HG03378 (cell line): Measurements from ENCODE around the gene IFTAP.
A peak's percentile ranks its signal among the peaks of the same experiment; 100 is the strongest.
"Not testable (repeated sequence)": the region's sequence is repeated elsewhere in the genome, so short reads cannot be mapped to it uniquely, and the experiment has no call there.

ENCODE experiments used
- ATAC-seq: cut with Tn5 transposase; IDR thresholded peaks from one replicate; pipeline ENCODE4 v1.9.1; 2021; ENCODE audit warnings: mild to moderate bottlenecking, moderate library complexity; ENCODE audit not compliant: unreplicated experiment

Gene IFTAP, protein sequence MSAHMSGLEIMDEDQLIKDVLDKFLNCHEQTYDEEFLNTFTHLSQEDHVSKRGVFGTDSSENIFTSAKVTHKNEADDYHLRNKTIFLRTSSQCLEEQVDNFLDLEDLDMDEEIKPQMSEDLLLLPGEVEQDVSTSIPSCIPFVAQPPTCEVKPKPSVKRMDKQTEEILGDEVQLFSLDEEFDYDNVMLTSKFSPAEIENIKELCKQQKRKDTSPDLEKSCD

DNA sequence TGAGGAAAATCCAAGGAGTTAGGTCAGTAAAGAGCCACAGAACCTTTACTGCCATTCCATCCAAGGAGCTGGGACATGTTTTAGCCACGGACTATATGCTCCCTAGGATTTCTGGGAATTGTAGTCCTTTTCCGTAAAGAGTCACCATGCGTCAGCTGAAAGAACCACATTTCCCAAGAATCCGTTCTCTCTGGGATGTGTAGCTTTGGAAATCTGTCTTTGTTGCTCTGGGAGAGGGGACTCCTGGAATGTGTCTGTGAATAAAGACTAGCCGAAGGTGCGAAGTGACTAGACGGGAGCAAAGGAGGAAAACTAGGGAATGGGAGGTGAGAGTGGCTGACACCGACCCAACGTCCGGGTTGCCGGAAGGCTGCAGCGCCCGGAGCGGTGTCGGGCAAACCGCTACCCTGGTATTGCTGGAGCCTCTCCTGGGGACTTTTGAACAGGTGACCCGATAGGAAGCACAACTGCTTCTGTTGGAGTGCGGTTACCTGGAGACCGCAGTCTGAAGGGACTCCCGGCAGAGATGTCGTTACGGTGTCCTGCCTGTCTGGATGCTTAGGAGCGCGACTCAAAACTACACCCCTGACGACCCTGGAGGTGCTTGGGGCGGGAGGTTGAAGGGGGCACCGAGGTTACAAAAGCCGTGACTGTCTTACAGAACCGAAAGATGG lies at the start of gene IFTAP:
Gene IFTAP, plus strand, starts transcription at position 187 of the 674 bp plus-strand sequence. CDS start 15,602 bp downstream, outside the sequence.
- peak; percentile 79 for ATAC-seq

DNA sequence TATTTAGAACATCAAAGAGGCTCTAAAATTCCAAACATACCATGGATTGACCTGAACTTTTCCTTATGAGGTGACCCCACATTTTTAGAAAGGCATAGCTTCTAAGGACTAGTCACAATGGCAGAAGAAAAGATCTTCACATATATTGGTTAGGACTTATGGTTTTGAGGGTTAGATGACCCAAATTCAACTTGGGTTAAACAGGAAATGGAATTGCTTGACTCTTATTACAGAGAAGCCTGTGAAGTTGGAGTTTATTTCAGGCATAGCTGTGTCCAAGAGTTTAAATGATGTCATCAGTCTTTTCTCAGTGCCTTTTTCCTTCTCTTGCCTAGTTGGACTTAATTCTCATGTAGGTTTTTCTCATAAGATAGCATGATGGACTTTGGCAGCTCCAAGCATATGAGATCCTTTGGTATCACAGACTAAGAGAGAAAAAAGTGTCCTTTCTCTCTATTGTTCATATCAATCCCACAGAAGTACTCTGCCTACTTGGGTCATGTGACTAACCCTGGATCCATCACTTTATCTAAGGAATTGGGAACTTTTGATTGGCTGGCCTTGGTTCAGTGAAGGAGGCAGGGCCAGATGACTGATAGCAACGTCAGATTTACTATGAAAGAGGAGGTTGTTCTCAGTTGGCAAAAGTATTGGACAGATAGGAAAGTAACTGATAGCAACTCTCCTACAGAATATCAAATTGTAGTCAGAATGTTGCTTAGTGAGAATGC lies 43.8 kb upstream of the IFTAP start:
- ATAC-seq: no peak

DNA sequence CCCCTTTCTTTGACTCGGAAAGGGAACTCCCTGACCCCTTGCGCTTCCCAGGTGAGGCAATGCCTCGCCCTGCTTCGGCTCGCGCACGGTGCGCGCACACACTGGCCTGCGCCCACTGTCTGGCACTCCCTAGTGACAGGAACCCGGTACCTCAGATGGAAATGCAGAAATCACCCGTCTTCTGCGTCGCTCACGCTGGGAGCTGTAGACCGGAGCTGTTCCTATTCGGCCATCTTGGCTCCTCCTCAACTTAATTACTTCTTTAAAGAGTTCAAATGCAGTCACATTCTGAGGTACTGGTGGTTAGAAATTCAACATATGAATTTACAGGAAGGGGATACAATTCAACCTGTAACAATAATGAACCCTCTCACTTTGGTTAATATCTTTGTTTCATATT lies 36.9 kb upstream of the IFTAP start:
- not testable (repeated sequence) for ATAC-seq

DNA sequence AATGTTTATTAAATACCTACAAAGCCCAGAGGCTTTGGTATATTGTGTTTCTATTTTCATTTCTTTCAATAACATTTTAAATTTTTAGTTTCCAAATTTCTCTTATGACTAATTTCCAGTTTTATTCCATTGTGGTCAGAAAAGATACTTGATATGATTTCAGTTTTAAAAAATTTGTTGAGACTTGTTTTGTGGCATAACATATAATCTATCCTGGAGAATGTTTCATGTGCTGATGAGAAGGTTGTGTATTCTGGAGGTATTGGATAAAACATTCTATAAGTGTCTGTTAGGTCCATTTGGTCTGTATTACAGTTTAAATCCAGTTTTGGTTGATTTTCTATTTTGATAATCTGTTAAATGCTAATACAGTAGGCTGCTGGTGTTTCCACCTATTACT lies 36.3 kb upstream of the IFTAP start:
- no peak for ATAC-seq

DNA sequence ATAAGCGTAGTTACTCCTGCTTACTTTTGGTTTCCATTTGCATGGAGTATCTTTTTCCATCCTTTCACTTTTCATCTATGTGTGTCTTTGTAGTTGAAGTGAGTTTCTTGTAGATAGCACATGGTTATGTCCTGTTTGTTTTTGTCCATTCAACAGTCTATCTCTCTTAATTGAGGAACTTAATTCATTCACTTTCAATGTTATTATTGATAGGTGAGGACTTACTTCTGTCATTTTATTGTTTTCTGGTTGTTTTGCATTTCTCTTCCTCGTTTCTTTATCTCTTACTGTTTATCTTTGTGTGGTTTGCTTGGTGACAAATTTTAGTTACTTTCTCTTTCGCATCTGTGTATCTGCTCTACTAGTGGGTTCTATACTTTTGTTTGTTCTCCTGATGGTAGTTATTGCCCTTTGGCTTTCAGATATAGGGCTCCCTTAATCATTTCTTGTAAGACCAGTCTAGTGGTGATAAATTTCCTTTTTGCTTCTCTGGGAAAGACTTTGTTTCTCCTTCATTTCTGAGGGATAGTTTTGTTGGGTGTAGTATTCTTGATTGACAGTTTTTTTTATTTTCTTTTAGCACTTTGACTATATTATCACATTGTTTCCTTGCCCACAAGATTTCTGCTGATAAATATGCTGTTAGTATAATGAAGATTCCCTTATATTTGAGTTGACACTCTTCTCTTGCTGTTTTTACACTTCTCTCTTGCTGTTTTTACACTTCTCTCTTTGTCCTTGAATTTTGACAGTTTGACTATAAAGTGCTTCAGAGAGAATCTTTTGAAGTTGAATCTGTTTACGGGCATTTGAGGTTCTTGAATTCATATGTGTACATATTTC lies 35.5 kb upstream of the IFTAP start:
- ATAC-seq: peak; percentile 97

DNA sequence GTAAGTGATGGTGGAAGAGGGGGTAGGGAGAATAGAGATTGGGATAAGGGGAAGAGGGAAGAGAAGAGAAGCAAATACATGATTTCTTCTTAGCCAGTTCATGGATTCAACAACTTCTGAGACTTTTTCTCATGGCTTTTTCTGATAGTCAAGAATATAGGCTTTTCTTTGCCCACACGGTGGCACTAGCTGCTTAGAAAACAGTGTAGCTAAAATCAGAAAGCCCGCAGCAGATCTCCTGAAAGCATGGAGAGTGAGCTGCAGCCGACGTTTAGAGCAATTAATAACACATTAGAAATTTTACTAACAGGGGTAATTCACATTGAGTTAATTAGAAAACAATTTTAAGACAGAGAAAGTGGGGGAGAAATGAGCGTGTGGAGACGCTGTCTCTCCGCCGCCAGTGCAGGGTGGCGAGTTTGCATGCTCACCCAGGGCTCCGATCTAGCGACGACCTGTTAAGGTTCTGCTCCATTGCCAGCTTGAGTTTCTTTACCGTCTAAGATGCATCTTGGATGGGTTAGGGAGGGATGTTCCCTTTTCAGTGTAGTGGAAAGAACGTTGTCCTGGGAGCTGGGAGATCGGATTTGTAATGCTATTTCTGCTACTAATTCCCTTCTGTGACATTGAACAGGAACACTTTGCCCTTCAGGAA lies 29.8 kb upstream of the IFTAP start:
- peak; percentile 69 for ATAC-seq

DNA sequence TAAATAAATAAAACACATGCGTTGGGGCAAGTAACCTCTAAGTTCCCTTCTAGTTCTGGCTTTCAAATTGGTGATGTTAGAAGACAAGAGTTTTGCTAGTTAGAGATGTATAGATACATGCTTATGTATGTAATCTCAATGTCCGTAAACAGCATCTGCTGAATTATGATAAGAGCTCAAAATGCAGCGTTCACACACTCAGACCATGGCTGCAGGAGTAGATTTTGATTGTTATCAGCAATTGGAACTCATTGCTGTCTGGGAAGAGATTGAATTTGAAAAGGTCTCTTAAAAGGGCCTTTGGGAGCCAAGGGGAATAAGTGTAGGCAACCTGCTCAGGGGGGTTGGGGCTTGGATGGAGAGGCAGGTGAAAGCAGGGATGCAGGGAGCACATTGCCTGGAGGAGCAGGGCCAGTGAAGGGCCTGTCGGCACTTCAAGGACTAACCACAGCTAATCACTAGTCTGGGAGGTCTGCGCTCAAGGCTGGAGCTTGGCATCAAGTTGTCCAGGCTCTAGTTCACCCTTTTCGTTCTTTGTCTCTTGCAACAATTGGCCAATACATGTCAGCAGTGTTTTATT lies 29.2 kb upstream of the IFTAP start:
- no peak for ATAC-seq

DNA sequence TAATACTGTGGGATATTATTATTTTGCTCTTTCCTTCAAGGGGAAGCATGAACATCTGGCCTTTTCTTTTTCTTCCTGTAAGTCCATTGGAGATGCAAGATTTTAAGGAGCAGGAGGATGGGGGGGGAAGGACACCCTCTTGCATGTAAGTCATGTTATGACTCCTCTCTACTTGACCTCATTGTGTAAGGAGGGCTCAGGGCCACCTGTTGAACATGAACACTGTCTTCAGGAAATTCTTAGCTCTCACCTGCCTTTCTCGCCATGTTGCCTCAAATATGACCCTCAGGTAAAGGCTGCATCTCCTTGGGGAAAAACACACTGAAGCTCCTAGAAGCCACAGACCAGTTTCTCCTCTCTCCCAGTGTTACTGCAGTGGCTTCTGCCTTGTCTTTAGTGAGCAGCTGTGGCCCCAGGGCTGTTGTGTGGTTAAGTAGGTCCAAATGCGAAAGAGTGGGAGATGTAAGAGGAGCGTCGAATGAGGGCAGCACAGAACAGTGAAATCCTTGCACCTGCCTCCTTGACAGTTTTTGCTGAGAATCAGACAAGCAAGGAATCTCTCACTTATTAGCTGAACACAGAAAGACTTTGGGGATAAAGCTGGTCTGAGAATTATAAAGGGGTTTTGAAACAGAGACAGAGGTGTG lies 27.8 kb upstream of the IFTAP start:
- no peak for ATAC-seq

DNA sequence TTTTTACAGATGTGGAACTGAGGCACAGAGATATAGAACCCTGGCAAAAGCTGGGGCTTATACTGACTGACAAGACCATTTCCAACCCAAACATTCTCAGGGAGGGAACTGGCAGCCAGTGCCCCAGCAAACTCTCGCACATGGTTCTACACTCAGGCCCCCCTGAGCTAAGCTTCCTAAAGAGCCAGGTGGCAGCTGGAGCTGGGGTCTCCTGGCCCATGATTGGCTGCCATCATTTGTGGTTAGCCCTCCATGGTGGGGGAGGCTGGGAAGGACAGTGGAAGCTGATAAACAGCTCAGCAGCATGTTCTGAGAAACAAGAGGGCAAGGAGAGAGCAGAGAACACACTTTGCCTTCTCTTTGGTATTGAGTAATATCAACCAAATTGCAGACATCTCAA lies 26.6 kb upstream of the IFTAP start, which contains the start of gene RAG1:
Gene RAG1, plus strand, starts transcription at position 314 of the 400 bp plus-strand sequence. CDS start 5,298 bp downstream, outside the sequence.
- ATAC-seq: no peak

DNA sequence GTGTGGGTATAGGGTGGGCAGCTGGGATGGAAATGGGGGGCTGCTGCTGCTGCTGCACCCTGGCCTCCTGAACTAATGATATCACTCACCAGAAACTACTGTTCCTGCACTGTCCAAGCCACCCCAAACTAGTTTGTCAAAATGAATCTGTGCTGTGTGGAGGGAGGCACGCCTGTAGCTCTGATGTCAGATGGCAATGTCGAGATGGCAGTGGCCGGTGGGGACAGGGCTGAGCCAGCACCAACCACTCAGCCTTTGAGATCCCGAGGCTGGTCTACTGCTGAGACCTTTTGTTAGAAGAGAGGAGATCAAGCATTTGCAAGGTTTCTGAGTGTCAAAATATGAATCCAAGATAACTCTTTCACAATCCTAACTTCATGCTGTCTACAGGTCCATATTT lies 25.2 kb upstream of the IFTAP start:
- ATAC-seq: no peak

DNA sequence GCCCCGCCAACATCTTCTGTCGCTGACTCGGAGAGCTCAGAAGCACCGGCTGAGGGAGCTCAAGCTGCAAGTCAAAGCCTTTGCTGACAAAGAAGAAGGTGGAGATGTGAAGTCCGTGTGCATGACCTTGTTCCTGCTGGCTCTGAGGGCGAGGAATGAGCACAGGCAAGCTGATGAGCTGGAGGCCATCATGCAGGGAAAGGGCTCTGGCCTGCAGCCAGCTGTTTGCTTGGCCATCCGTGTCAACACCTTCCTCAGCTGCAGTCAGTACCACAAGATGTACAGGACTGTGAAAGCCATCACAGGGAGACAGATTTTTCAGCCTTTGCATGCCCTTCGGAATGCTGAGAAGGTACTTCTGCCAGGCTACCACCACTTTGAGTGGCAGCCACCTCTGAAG lies 19.8 kb upstream of the IFTAP start:
- ATAC-seq: no peak

DNA sequence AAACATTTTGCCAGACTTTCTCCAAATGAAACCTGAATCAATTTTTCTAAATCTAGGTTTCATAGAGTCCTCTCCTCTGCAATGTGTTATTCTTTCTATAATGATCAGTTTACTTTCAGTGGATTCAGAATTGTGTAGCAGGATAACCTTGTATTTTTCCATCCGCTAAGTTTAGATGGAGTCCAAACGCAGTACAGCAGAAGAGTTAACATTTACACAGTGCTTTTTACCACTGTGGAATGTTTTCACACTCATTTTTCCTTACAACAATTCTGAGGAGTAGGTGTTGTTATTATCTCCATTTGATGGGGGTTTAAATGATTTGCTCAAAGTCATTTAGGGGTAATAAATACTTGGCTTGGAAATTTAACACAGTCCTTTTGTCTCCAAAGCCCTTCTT lies 16.9 kb upstream of the IFTAP start:
- no peak for ATAC-seq

DNA sequence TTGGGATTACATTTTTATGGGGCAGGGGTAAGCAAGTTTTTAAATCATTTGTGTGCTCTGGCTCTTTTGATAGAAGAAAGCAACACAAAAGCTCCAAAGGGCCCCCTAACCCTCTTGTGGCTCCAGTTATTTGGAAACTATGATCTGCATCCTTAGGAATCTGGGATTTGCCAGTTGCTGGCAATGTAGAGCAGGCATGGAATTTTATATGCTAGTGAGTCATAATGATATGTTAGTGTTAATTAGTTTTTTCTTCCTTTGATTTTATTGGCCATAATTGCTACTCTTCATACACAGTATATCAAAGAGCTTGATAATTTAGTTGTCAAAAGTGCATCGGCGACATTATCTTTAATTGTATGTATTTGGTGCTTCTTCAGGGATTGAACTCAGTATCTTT lies 16.4 kb upstream of the IFTAP start:
- no peak for ATAC-seq

DNA sequence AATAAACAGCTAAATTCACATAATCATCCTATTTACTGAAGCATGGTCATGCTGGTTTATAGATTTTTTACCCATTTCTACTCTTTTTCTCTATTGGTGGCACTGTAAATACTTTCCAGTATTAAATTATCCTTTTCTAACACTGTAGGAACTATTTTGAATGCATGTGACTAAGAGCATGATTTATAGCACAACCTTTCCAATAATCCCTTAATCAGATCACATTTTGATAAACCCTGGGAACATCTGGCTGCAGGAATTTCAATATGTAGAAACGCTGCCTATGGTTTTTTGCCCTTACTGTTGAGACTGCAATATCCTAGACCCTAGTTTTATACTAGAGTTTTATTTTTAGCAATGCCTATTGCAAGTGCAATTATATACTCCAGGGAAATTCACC lies 15.8 kb upstream of the IFTAP start:
- ATAC-seq: no peak

DNA sequence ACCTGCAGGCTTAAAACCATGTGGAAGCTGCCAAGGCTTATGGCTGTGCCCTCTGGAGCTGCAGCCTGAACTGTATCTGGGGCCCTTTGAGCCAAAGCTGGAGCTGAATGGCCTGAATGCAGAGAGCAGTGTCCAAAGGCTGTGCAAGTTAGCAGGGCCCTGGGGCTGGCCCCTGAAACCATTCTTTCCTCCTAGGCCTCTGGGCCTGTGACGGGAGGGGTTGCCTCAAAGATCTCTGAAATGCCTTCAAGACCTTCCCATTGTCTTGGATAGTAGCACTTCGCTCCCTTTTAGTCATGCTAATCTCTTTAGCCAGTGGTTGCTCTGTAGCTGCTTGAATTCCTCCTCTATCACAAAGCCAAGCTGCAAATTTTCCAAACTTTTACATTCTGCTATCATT lies 12.8 kb upstream of the IFTAP start:
- no peak for ATAC-seq

DNA sequence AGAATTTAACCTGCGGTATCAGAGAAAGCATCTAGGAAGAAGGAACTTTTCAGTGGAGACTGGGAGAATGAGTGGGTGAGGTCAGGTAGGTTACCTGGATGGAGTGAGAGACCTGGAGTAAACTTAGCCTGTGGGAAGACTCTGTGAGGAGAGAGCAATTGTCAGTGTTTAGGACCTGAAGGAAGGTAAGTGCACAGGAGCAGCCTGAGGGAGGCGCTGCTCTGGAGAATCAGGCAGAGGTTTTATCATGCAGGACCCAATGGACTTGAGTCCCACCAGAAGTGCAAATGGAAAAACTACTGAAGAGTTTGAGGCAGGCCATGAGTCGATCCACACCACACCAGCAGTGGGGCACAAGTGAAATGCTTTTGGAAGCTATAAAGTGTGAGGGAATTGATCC lies 10.6 kb upstream of the IFTAP start:
- ATAC-seq: no peak

DNA sequence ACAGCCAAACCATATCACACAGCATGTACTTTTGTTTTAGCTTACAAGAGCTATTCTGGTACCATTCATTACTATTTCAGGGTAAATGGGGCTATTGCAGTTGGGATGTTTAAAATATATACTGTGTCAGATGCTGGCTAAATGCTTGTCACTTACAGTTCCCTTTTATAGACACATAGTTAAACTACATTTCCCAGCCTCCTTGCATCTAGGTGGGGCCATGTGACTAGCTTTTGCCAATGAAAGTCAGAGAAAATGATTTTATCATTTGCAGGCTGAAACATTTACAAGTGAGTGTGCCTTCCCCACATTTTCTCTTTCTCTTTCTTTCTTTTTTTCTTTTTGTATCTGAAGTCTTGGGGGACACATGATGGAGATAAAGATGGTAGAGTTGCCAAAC lies 7.8 kb upstream of the IFTAP start:
- ATAC-seq: peak; percentile 72

DNA sequence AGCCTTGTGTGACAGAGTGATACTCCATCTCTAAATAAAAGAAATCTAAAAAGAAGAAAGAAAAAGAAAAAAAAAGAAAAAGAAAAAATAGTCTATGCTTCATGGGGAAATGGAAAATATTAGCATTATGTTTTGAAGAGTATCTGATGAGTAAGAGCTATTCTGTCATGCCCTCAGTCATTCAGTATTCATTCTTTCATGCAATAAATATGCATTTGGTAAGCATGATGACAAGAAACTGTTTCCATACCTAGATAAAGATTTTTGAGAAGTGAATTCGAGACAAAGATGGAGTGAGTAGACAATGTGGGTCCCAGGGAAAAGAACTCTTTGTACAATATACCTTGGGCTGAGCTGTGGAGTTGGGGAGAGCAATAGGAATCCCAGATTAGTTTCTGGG lies 6.2 kb upstream of the IFTAP start:
- no peak for ATAC-seq

DNA sequence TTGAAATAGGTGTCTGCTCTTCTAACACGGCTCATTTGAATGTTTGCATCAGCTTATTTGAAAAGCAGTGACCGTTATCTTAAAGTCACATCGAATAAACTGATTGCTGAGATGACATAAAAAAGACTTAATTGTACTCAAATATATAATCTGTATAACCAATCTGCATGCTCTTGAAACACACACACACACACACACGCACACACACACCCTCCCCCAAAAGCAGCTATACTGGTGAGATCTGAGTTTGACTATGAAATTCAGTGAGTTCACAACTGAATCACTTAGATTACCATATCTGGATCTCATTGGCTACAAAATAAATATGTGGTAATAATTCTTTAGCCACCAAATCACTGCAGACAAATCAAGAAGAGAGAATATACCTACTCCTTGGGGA lies 3.8 kb upstream of the IFTAP start:
- no peak for ATAC-seq

DNA sequence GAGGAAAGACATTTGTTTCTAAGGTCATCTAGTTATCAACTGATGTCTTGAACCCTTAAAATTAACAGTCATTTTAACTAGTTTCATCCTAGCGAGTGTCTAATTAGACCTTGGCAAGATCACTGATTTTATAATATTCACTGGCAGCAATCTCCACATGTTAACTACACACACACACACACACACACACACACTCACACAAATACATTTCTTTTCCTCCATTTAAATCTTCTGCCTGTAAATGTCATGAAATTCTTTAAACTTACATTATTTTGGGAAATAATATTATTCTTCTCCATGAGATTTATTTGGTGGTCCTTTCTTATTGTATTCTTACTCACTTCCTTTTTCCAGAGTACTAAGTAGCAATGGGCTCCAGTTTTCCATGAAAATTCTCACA lies 2.9 kb upstream of the IFTAP start:
- ATAC-seq: no peak
